Erythroblast (primary cell): Measurements from ENCODE around the gene BMP8A.

ENCODE experiments used
- GATA1 ChIP-seq: IDR thresholded peaks from 2 replicates; pipeline ENCODE4 v1.6.1; 2011; ENCODE audit warnings: low read depth, mild to moderate bottlenecking, control low read depth, low read length, moderate library complexity
- POLR2A ChIP-seq: IDR thresholded peaks from 2 replicates; pipeline ENCODE4 v1.6.1; 2011; ENCODE audit warnings: mild to moderate bottlenecking, low read length

DNA sequence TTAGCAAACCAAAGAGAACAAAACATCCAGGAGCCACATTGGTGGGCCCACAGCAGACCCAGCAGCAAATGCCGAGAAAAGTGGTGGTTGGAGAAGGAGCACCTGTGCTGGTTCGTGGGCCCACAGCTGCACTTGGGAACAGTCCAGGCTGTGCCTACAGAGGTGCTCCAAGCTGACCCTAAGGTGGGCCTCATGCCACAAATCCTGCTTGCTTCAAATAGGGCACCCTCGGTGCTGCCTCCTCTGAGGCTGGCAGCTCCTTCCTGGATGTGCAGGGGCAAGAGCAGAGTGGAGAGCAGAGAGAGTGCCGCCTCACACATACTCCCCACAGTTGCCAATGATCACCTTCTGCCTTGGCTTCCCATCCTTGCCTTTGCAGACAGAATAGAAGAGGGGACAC lies 40.1 kb downstream of the BMP8A start:
- TF ChIP-seq POLR2A (no peak), GATA1 (no peak)
